Activated CD4-positive, alpha-beta T cell treated with anti-CD3 and anti-CD28 coated beads, Interleukin-10, Interleukin-2, amounts not matched to agents 100 ng/mL and 50 ng/mL, durations not matched to agents 16 hours and 8 hours (primary cell): ENCODE data around the gene MAOB.
A peak's percentile ranks its signal among the peaks of the same experiment; 100 is the strongest.
"Not testable (repeated sequence)": the region's sequence is repeated elsewhere in the genome, so short reads cannot be mapped to it uniquely, and the experiment has no call there.

ENCODE experiments used
- DNase-seq: peaks from one replicate; pipeline ENCODE4 v3.0.0-alpha.2; 2020

Gene MAOB

GRCh38 chrX:43882294-43882681, at the start of gene MAOB:
Gene MAOB, minus strand, starts transcription at chrX:43882450. Its CDS starts 151 bp downstream, at chrX:43882299.
- DNase-seq: peak; percentile 1

GRCh38 chrX:43922032-43922431, 39.8 kb upstream of the MAOB start:
- DNase-seq: not testable (repeated sequence)

DNA sequence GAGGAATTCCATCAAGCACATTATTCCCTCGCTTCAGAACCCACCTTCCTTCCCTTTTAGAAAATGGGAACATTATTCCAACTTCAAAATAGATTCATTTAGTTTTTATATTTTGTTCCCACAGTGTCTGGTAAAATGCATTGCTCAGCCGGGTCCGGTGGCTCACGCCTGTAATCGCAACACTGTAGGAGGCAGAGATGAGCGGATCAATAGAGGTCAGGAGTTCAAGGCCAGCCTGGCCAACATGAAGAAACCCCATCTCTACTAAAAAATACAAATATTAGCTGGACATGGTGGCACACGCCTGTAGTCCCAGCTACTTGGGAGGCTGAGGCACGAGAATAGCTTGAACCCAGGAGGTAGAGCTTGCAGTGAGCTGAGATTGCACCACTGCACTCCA, 28.5 kb upstream of the MAOB start:
- not testable (repeated sequence) for DNase-seq

GRCh38 chrX:43910012-43910411, 27.8 kb upstream of the MAOB start:
- DNase-seq: no peak

- DNase-seq: no peak
These were observed 26.9 kb upstream of the MAOB start for GRCh38 chrX:43909141-43909540.

DNA sequence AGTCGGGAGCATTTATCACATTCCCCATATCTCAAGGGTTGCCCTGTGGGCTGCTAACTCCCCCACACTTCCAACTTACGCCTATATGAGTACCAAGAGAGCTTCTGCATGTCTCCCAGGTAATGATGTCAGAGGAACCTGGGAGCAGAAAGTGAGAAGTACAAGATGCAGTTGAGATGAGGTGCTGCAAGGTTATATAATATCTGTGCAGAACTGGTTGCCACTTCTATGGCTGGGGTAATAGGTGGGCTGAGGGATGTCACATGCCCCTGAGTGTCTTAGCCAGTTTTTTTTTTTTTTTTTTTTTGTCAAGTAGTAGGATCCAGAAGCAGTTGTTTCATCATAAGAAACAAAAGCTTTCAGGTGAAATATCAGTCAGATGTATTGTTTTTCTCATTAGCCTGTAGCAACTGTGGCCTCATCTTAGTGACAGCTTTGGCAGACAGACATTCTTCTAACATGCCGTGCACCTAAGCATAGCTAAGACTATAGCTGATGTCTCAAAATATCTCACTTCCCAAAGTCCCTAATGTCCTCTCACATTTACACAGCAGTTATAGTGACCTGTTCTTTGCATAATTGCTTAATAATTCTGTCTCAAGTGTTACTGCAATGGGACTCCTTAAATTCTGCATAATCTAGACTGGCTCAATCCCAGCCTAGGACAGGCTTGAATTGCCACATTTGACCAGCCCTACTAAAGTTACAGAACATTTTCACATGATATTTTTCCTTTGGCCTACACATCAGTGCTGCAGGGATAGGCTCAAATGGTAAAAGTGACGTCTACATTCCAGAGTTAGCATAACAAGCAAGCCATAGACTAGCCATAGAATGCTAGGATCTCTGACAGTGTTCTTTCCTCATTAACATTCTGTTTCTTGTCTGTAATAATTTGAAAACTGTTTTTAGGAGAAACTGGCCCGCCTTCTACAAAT, 17.9 kb upstream of the MAOB start:
- no peak for DNase-seq

DNA sequence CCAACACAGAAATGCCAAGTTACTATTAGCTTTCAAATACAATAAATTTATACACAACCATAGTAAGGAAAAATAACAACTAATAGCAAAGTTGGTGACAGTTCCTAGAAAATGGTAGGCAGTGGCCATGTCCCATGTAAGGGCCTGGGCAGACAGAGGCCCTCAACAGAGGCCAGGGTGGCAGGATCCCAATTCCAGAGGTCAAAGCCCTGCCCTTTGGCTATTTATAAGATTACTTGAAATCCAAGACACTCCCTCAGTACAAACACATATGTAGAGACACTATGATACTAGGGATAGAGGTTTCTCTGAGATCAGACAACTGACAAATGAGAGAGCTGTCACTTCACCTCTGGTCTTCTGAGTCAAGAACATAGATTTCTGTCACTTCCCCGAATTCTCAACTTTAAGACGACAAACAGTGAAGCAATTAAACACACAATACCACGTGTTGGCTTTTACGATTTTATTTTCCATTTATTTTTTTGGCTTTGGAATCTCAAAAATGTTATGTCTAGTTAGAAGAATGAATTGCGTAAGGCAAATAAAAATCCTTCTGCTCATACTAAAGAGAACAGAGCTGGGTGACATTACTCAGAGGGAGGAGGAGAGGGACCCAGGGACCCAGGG, 16.3 kb upstream of the MAOB start:
- no peak for DNase-seq

- no peak for DNase-seq
These were observed 15.0 kb upstream of the MAOB start for GRCh38 chrX:43897290-43897689.

DNA sequence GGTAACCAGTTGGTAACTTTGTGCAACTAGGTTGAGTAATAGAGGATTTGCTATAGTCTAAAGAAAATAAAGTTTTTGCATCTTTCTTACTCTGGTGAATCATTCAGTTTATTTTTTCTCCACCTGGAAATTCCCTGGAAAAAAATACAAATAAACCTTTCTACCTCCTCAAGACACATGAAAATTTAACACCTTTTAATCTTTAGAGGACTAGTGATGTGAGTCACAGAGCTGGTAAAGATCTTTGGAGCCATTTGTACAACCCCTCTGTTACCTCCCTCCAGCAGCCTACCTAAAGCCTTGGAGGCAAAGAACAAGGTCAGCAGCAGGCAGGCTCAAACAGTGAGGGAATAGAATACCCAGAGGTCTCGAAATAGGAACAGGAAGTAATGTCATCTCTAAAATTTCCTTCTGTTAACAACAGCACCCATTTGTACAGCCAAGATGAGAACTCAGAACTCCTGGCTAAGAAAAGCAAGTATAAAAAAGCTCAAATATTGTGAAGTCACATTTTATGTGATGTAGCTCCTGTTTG, 10.2 kb upstream of the MAOB start:
- no peak for DNase-seq

DNA sequence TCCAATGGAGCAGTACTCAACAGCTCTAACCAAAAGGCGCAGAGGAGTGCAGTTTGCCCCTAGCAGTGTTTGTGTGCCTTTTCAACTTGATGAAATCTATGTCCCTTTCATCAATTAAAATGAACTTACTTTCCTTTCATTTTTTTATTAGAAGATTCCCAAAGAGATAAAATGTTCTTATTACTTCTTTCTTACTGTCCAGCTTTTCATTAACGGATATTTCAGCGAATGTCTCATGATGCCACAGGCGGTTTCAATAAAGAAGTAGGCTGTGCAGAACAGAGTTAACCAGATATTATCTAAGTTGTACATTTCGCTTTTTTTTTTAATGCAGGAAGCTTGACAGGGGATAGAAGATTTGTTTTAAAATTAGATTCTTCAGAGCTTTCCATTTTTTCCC, 3.4 kb upstream of the MAOB start:
- DNase-seq: no peak

DNA sequence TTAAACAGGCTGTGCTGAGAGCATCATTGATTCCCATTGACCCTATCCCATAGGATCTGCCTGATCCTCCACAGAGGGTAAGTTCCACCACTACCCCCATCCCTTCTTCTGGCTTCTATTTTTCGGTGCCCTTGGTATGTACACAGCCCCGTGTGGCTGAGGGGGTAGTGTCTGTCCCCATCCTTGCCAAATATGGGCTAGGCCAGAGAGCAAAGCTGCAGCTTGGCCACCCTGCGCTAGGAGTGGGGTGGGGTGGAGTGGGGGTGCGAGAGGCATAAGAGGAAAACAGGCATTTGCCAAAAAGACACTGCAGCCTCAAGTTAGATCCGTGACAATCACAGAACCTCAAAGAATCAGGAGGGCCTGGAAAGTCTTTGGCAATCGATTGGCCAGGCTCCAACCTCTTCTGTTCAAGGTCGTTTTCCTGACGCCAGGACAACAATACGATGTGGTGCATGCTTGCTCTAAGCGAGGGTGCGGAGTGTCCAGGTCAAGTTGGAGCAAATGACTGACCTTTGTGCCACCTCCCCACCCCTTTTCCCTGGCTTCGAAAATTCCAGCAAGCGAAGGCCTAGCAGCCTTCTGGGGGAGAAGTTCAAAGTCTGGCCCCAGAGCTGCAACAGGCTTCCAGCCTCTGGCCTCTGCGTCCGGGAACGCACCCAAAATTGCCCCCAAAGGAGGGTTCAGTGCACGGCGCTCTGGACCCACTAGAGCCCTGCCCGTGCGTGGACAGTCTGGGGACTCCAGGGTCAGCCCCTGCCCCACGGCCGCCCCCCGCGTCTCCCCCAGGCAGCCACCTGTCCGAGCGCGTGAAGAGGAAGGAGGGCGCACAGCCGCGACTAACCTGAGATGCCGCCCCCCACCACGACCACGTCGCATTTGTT, 598 bp downstream of the MAOB start:
- DNase-seq: no peak

- DNase-seq: no peak
These were observed 1.8 kb downstream of the MAOB start for GRCh38 chrX:43880425-43880824.

DNA sequence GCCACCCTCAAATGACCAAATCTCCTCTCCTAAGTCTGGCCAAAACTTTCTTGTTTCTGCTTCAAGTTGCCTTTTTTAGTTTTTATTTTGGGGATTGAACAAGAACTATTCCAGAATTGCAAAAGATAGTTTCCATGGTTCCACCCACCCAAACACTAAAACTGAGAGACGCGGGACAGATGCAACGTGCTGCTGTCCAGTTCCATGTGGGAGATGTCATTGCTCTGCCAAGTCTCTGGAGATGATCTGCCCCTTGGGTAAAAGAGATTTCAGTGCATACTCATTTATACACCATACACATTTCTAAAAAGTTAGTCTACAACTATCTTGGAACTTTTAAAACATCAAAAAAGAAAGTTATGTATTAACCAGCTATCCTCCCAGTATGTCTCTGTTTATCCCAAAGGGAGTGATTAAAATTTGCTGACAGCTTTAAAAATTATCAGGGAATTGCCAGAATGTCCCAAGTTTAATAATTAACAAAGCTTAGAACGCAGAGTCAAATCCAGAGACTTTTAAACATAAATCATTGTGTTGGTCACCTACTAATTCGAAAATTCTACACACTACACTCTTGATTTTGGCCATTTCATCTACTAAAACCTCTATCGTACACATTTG, 3.2 kb downstream of the MAOB start:
- DNase-seq: no peak

- no peak for DNase-seq
These were observed 5.6 kb downstream of the MAOB start for GRCh38 chrX:43876680-43877079.

DNA sequence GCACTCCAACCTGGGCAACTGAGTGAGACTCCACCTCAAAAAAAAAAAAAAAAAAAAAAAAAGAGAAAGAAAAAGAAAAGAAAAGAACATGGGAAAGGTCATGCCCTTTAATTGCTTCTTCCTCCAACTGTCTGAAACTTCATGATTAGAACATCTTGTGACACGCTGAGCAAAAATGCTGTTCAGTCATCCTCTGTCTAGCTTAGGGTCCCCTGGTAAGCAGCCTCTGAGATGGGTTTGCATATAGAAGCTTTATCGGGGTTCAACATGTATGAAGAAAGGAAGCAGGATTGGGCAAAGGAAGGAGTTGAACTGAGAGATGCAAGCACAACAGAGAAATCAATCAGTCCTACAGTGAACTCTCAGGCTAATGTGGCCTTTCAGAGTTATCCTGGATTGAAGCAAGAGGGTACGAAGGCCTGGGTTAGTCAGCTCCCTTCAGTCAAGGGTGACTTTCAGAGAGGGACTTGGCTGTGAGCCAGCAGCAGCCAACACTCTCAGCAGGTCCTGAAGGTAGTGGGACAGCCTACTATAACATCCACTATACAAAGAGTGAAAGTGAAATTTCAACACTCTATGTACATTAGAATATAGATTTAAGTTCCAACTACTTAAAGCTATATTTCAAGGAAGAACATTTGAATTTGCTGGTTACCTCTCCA, 11.4 kb downstream of the MAOB start:
- no peak for DNase-seq

DNA sequence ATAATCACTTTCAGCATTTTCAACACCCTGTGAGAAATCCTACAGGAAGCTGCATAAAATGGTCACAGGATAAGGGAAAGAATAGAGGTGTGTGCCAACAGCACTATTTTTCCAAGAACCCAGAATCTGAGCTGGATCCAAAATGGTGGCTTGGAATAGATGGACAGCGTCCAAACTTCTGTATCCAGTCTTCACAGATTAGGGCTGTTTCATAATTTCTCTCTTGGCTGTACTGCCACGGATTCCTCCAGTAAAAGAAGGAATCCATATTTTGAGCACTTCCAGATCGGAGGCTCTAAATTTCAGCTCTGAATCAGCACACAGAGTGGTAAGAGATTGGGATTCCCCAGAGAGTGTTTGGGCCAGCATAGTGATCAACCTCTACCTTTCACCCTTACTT, 12.2 kb downstream of the MAOB start:
- no peak for DNase-seq

DNA sequence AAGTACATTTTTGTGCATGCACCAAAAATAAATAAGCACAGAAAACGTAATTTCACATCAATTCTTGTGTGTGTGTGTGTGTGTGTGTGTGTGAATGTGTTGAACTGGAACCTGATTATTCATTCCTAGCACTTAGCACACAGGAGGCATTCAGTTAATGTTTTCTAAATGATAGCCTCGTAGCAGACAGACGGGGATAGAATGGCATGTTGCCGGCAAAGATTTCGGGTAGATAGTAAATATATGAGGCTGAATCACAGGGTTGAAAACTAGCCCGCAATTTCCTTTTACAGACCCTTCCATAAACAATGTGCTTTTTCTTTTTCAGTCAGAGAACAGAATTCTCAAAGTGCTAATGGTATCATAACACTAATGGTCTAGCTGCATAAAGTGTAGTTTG, 13.5 kb downstream of the MAOB start:
- DNase-seq: no peak

DNA sequence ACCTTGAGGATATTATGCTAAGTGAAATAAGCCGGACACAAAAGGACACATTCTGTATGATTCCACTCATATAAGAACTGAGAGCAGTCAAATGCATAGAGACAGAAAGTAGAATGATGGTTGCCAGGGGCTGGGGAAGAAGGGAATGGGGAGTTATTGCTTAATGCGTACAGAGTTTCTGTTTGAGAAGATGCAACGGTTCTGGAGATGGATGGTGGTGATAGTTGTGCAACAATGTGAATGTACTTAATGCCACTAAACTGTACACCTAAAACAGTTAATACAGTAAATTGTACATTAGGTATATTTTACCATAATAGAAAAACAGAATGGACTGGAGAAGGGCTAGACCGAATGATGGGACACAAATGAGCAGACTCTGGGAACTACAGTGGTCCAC, 15.8 kb downstream of the MAOB start:
- DNase-seq: no peak

- DNase-seq: no peak
These were observed 16.5 kb downstream of the MAOB start for GRCh38 chrX:43865791-43866190.

DNA sequence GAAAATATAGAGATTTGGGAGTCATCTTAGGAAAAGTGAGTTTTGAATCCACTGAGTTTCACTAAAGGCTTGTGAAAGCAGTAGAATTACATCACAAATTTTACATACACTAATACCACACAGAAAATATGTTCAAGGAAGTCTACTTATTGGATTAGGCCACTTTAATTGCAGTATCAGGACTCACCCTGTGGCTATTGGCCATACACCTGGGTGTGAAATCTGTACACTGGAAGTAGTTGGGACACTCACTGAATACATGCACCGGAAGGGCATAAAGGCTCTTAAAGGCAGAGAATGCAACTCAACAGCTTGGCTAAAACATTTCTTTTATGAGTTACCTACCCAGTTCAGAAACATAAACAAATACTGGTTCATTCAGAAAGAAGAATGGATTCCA, 19.8 kb downstream of the MAOB start:
- DNase-seq: no peak

- no peak for DNase-seq
These were observed 20.5 kb downstream of the MAOB start for GRCh38 chrX:43861750-43862149.
